Measurements from ENCODE around the gene MAPK8IP2. TPM values are rescaled to one million over a fixed set of nuclear protein-coding genes. Genes with fewer than 3 reads are reported as not detected.
A peak's percentile ranks its signal among the peaks of the same experiment; 100 is the strongest.

The MAPK8IP2 gene
- total and polyA plus RNA-seq, 2 donors = 0.33 to 0.96 TPM

DNA sequence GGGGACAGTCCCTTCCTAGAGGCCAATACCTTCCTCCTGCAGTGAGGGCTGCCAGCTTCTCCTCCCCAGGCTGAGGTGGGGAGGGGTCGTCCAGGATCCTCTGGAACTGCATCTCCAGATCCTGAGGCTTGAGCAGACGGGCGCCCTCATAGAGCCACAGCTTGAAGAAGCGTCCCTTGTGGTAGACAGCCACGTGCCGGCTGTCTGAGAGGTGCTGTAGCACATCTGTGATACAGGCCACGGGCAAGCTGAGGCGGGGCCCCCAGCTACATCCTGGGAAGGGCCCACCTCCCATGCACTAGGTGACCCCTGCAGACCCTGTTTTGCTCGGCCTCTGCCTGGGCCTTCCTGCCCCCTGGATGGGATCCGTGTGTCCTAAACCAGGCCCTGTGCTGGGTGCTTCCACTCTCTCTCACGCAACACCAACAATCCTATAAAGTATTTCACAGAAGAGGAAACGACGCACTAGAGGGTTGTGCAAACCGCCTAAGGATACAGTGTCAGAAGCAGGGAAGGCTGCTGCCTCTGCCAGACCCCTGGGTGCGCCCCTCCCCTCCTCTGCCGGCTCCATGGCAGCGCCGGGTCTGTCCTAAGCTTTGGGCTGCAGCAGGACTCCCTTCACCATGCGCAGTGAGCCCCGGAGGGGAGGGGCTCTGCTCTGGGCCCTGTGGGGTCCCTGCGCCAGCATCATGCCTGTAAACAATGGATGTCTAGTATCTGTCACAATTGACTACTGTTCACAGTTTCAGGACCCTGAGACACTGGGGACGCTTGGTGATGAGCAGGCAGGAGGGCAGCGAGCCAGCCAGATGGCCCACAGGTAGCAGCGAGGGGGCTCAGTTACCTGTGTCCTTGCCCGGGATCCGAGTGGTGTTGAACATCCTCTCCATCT is 26.9 kb upstream of the MAPK8IP2 start:
- Histone ChIP-seq H3K4me1 (ENCODE audit: control insufficient read depth in 2 of 2, insufficient read depth in 2 of 2, low read length in 2 of 2) (peaks cover 0 to 7% of the 10 kb centered on the region in 2 donors), H3K4me3 (ENCODE audit: low read length in 2 of 2) (no peak overlapping the region), H3K36me3 (ENCODE audit: control insufficient read depth in 2 of 2, insufficient read depth in 2 of 2, low read length in 1 of 2) (peaks cover 17 to 26% of the 10 kb centered on the region in 2 donors), H3K27ac (ENCODE audit: low read depth in 1 of 2, low read length in 1 of 2) (no peak overlapping the region), H3K27me3 (ENCODE audit: control insufficient read depth in 2 of 2, insufficient read depth in 1 of 2, low read length in 1 of 2) (peaks cover 0 to 21% of the 10 kb centered on the region in 2 donors), H3K9me3 (ENCODE audit: control insufficient read depth in 2 of 2, insufficient read depth in 1 of 2, low read length in 1 of 2) (no peaks in the 10 kb centered on the region)
- 95% methylated on average over 26 of the region's 26 CpGs for WGBS
- no peak for DNase-seq (ENCODE audit: low read depth in 6 of 9, low spot score in 9 of 9)

DNA sequence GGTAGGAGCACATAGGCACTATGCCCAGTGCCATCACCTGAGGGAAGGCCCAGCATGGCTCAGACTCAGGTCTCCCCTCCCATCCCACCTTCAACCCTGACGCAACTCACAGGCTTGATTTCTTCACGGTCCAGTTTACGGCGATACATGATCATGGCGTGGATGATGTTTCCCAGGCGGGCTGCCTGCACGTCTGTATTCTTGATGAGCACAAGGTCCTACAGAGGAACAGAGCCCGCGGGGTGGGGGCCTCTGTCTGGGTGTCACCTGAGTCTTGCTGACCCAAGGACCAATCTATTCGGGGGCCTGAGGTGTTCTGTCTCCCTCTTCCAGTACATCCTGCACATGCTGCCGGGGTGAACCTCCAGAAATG is 26.2 kb upstream of the MAPK8IP2 start:
- no peak for DNase-seq (ENCODE audit: low read depth in 6 of 9, low spot score in 9 of 9)
- no peak overlapping the region for H3K27ac ChIP-seq (ENCODE audit: low read depth in 1 of 2, low read length in 1 of 2)
- H3K4me3 ChIP-seq (ENCODE audit: low read length in 2 of 2) = no peak overlapping the region
- H3K27me3 ChIP-seq (ENCODE audit: control insufficient read depth in 2 of 2, insufficient read depth in 1 of 2, low read length in 1 of 2) = peaks cover 0 to 26% of the 10 kb centered on the region in 2 donors
- peaks cover 0 to 7% of the 10 kb centered on the region in 2 donors for H3K4me1 ChIP-seq (ENCODE audit: control insufficient read depth in 2 of 2, insufficient read depth in 2 of 2, low read length in 2 of 2)
- H3K9me3 ChIP-seq (ENCODE audit: control insufficient read depth in 2 of 2, insufficient read depth in 1 of 2, low read length in 1 of 2) = no peaks in the 10 kb centered on the region
- WGBS = 97% methylated on average over 11 of the region's 11 CpGs
- peaks cover 17 to 30% of the 10 kb centered on the region in 2 donors for H3K36me3 ChIP-seq (ENCODE audit: control insufficient read depth in 2 of 2, insufficient read depth in 2 of 2, low read length in 1 of 2)

DNA sequence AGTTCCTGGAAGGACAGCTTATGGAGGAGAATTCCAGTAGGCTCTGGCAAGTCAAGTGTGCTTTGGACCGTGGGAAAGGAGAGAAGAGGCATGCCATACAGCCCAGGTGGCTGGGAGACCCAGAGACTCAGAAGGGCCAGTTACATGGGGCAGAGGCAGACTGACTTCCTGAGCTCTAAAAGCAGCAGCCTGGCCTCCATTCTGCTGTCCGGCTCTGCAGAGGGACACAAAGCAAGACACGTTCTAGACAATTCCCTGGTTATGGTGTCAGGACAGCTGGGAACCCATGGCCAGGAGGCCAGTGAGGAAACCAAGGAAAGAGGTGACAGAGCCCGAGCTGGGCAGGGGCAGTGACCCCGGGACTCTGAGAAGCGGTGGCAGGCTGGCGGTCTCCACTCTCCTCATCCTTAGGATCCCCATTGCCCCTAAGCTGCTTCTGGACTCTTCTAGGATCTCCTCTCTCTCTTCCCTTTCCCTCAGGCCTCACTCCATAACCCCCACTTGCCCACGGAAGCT is 25.1 kb upstream of the MAPK8IP2 start:
- Histone ChIP-seq H3K27me3 (ENCODE audit: control insufficient read depth in 2 of 2, insufficient read depth in 1 of 2, low read length in 1 of 2) (peaks cover 0 to 26% of the 10 kb centered on the region in 2 donors), H3K4me3 (ENCODE audit: low read length in 2 of 2) (no peak overlapping the region), H3K9me3 (ENCODE audit: control insufficient read depth in 2 of 2, insufficient read depth in 1 of 2, low read length in 1 of 2) (no peaks in the 10 kb centered on the region), H3K27ac (ENCODE audit: low read depth in 1 of 2, low read length in 1 of 2) (no peak overlapping the region), H3K36me3 (ENCODE audit: control insufficient read depth in 2 of 2, insufficient read depth in 2 of 2, low read length in 1 of 2) (peaks cover 20 to 29% of the 10 kb centered on the region in 2 donors), H3K4me1 (ENCODE audit: control insufficient read depth in 2 of 2, insufficient read depth in 2 of 2, low read length in 2 of 2) (peaks cover 0 to 7% of the 10 kb centered on the region in 2 donors)
- no peak for DNase-seq (ENCODE audit: low read depth in 6 of 9, low spot score in 9 of 9)
- 98% methylated on average over 8 of the region's 8 CpGs for WGBS

DNA sequence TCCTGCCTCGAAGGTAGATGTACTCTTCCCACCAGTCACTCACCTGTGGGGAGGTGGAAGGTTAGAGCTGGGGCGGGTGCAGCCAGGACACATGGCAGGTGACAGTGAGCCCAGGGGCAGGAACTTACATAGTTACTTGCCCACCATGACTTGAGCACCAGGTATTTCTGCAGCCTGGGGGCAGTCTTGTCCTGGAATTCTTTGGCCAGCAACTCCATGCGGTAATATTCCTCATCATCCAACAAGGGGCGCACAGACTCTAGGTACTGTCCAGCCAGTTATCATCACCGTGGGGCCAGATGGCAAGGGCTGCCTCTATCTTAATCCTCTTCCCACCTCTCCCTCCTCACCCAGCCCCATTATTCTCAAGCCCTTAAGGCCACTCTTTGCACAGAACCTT is 24.5 kb upstream of the MAPK8IP2 start:
- H3K4me1 ChIP-seq (ENCODE audit: control insufficient read depth in 2 of 2, insufficient read depth in 2 of 2, low read length in 2 of 2) = peaks cover 0 to 7% of the 10 kb centered on the region in 2 donors
- H3K9me3 ChIP-seq (ENCODE audit: control insufficient read depth in 2 of 2, insufficient read depth in 1 of 2, low read length in 1 of 2) = no peaks in the 10 kb centered on the region
- H3K36me3 ChIP-seq (ENCODE audit: control insufficient read depth in 2 of 2, insufficient read depth in 2 of 2, low read length in 1 of 2) = peaks cover 23 to 25% of the 10 kb centered on the region in 2 donors
- H3K27me3 ChIP-seq (ENCODE audit: control insufficient read depth in 2 of 2, insufficient read depth in 1 of 2, low read length in 1 of 2) = peaks cover 0 to 26% of the 10 kb centered on the region in 2 donors
- no peak for DNase-seq (ENCODE audit: low read depth in 6 of 9, low spot score in 9 of 9)
- no peak overlapping the region for H3K27ac ChIP-seq (ENCODE audit: low read depth in 1 of 2, low read length in 1 of 2)
- WGBS = 90% methylated on average over 5 of the region's 5 CpGs
- no peak overlapping the region for H3K4me3 ChIP-seq (ENCODE audit: low read length in 2 of 2)

DNA sequence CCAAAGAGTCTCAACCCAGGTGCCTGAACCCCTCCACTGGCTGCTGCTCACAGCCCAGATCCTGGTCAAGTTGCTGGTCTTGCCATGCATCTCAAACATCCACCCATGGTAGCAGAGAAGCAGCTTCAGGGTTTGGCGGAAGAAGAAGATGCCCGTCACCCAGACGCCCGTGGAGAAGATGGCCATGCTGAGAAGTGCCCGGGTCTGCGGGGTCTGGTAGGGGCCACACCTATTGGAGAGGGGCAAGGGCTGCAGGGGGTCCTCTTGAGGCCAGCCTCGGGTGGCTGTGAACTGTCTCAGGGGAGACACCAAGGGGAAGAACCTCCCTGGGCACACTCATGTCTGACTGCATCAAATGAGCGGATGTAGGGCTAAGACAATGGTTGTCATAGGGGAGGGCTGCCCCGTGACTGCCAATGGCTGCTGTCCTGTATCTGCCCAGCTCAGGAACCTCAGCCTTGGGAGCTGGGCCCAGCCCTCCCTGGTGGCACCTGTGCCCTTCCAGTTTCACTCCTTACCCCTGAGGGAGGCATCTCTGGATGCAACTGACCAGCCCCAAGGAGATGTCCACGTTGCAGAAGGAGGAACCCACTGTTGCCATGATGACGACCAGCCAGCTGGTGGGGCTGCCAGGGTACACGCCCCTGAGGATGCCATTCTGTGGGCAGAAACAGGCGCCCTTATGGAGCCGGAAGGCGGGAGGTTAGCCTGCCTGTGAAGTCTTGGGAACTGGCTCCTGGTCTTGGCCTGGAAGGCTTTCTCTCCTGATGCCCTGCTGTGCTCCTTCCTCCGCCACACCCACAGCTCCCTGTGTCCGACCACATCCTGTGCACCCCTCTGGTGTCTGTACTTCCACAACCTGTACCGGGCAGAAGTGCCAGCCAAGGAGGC is 23.5 kb upstream of the MAPK8IP2 start:
- H3K27ac ChIP-seq (ENCODE audit: low read depth in 1 of 2, low read length in 1 of 2) = no peak overlapping the region
- H3K4me3 ChIP-seq (ENCODE audit: low read length in 2 of 2) = no peak overlapping the region
- DNase-seq (ENCODE audit: low read depth in 6 of 9, low spot score in 9 of 9) = no peak
- peaks cover 22 to 25% of the 10 kb centered on the region in 2 donors for H3K36me3 ChIP-seq (ENCODE audit: control insufficient read depth in 2 of 2, insufficient read depth in 2 of 2, low read length in 1 of 2)
- peaks cover 3 to 14% of the 10 kb centered on the region in 2 donors for H3K4me1 ChIP-seq (ENCODE audit: control insufficient read depth in 2 of 2, insufficient read depth in 2 of 2, low read length in 2 of 2)
- no peaks in the 10 kb centered on the region for H3K9me3 ChIP-seq (ENCODE audit: control insufficient read depth in 2 of 2, insufficient read depth in 1 of 2, low read length in 1 of 2)
- WGBS = 87% methylated on average over 18 of the region's 18 CpGs
- H3K27me3 ChIP-seq (ENCODE audit: control insufficient read depth in 2 of 2, insufficient read depth in 1 of 2, low read length in 1 of 2) = peaks cover 0 to 26% of the 10 kb centered on the region in 2 donors

DNA sequence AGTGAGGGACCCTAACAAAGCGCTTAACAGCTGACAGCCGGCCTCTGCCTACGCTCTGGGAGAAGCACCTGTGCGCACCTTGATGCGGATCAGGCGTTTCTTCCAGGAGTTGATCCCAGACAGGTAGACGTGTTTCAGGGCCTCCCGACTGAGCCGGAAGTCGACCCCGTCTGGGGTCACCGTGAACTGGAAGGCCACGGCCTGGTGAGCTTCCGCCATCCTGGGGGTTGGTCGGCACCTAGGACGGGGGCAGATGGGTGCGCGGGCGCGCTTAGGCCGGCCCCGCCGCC is 23.0 kb upstream of the MAPK8IP2 start:
- Histone ChIP-seq H3K9me3 (ENCODE audit: control insufficient read depth in 2 of 2, insufficient read depth in 1 of 2, low read length in 1 of 2) (no peaks in the 10 kb centered on the region), H3K27me3 (ENCODE audit: control insufficient read depth in 2 of 2, insufficient read depth in 1 of 2, low read length in 1 of 2) (peaks cover 0 to 26% of the 10 kb centered on the region in 2 donors), H3K4me3 (ENCODE audit: low read length in 2 of 2) (no peak overlapping the region), H3K4me1 (ENCODE audit: control insufficient read depth in 2 of 2, insufficient read depth in 2 of 2, low read length in 2 of 2) (peaks cover 3 to 15% of the 10 kb centered on the region in 2 donors), H3K27ac (ENCODE audit: low read depth in 1 of 2, low read length in 1 of 2) (no peak overlapping the region), H3K36me3 (ENCODE audit: control insufficient read depth in 2 of 2, insufficient read depth in 2 of 2, low read length in 1 of 2) (peaks cover 21 to 24% of the 10 kb centered on the region in 2 donors)
- DNase-seq (ENCODE audit: low read depth in 6 of 9, low spot score in 9 of 9) = no peak
- WGBS = 58% methylated on average over 23 of the region's 23 CpGs

DNA sequence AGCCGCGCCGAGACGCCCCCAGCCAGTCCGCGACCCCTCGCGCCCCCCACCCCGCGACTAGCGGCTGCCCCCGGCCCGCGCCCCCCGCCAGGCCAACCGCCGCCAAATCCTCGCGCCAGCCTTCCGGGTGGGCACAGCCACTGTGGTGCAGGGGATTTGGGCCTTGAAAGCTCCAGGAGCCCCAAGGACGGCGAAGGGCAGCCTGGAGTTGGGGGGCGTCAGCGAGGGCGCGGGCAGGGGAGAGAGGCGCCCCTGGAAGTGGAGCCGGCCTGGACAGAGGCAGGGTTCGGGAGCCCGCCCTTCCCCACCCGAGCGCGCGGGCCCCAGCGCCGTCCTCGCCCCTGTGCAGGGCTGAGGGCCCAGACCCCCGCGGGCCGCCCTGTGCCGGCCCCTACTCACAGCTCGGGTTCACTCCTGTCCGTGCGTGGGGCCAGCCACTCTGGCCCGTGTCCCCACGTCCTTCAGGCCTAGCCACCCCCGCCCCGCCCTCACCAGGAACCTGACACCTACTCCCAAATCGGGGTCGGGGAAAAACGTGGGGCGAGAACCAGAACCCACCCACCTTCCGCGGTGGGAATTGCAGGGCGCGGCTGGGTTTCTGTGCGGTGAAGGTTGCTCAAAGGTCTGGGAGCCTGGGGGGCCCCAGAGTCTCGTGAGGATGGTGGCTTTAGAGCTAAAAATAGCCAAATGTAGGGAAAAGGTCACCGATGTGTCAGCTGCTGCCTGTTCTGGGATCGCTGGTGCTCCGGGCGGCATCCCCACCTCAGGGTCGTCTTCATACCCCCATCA is 22.4 kb upstream of the MAPK8IP2 start, which contains the start of gene CPT1B:
CPT1B (minus strand) TSS at position 441 of the 789 bp plus-strand sequence. CDS start 512 bp downstream, outside the sequence.
- DNase-seq (ENCODE audit: low read depth in 6 of 9, low spot score in 9 of 9) = no peak
- Histone ChIP-seq H3K27ac (ENCODE audit: low read depth in 1 of 2, low read length in 1 of 2) (peak within 1 kb of the TSS in 1 of 2 donors; percentile 32), H3K27me3 (ENCODE audit: control insufficient read depth in 2 of 2, insufficient read depth in 1 of 2, low read length in 1 of 2) (peaks cover 0 to 26% of the 10 kb centered on the region in 2 donors), H3K4me1 (ENCODE audit: control insufficient read depth in 2 of 2, insufficient read depth in 2 of 2, low read length in 2 of 2) (peaks cover 3 to 15% of the 10 kb centered on the region in 2 donors), H3K36me3 (ENCODE audit: control insufficient read depth in 2 of 2, insufficient read depth in 2 of 2, low read length in 1 of 2) (peaks cover 16 to 22% of the 10 kb centered on the region in 2 donors), H3K4me3 (ENCODE audit: low read length in 2 of 2) (no peak within 1 kb of the TSS), H3K9me3 (ENCODE audit: control insufficient read depth in 2 of 2, insufficient read depth in 1 of 2, low read length in 1 of 2) (no peaks in the 10 kb centered on the region)
- WGBS = 56% methylated on average over 63 of the region's 63 CpGs

DNA sequence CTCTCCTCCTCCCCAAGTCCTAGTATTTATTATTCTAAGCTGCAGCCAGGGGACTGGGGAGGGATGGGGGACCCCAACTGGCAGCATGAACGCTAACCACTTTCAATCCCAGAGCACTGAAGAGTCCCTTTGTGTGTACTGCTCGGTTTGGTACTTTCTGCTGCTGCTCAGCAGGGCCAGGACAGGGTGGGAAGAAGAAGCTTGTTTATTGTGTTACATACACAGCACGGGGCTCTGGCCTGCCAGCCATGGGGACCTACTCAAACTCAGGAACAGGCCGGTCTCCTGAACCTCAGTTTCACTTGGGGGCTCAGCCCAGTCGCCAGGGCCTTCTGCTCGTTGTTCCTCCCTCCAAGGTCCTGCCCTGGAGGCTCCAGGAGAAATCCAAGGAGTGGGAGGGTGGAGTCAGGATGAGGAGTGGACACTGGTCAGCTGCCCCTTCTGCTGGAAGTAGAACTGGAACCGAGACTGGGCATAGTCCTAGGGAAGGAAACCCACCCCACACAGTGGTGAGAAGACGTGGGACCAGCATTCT is 21.8 kb upstream of the MAPK8IP2 start:
- Histone ChIP-seq H3K27ac (ENCODE audit: low read depth in 1 of 2, low read length in 1 of 2) (no peak overlapping the region), H3K4me3 (ENCODE audit: low read length in 2 of 2) (no peak overlapping the region), H3K27me3 (ENCODE audit: control insufficient read depth in 2 of 2, insufficient read depth in 1 of 2, low read length in 1 of 2) (peaks cover 0 to 29% of the 10 kb centered on the region in 2 donors), H3K4me1 (ENCODE audit: control insufficient read depth in 2 of 2, insufficient read depth in 2 of 2, low read length in 2 of 2) (peaks cover 7 to 22% of the 10 kb centered on the region in 2 donors), H3K9me3 (ENCODE audit: control insufficient read depth in 2 of 2, insufficient read depth in 1 of 2, low read length in 1 of 2) (no peaks in the 10 kb centered on the region), H3K36me3 (ENCODE audit: control insufficient read depth in 2 of 2, insufficient read depth in 2 of 2, low read length in 1 of 2) (peaks cover 12 to 18% of the 10 kb centered on the region in 2 donors)
- 96% methylated on average over 8 of the region's 8 CpGs for WGBS
- DNase-seq (ENCODE audit: low read depth in 6 of 9, low spot score in 9 of 9) = no peak
